Type B pancreatic cell (in vitro differentiated cells): ENCODE measurements around the gene CLDN7. TPM values are rescaled to one million over a fixed set of nuclear protein-coding genes. Genes with fewer than 3 reads are reported as not detected.

Experiments used
- DNase-seq: peaks from one replicate; pipeline ENCODE4 v3.0.0; 2021; ENCODE audit warnings: mixed read lengths; ENCODE audit not compliant: unreplicated experiment; ENCODE audit errors: extremely low spot score
- H3K27ac Mint-ChIP-seq: 2 replicates; pipeline ENCODE4 v1.8.0; 2021; ENCODE audit warnings: mild to moderate bottlenecking, mixed read lengths
- H3K27me3 Mint-ChIP-seq: 2 replicates; pipeline ENCODE4 v1.8.0; 2021; ENCODE audit warnings: mixed read lengths
- H3K36me3 Mint-ChIP-seq: 2 replicates; pipeline ENCODE4 v1.8.0; 2021; ENCODE audit warnings: mixed read lengths
- H3K4me1 Mint-ChIP-seq: one replicate; pipeline ENCODE4 v1.8.0; 2021; ENCODE audit warnings: mixed read lengths; ENCODE audit not compliant: unreplicated experiment
- H3K4me3 Mint-ChIP-seq: 2 replicates; pipeline ENCODE4 v1.8.0; 2021; ENCODE audit warnings: mild to moderate bottlenecking, mixed read lengths
- H3K9me3 Mint-ChIP-seq: 2 replicates; pipeline ENCODE4 v1.8.0; 2021; ENCODE audit warnings: mixed read lengths
- total RNA-seq: library from RNA; stranded (reverse); gene quantifications from 2 replicates; pipeline ENCODE4 v1.2.1, GENCODE V29; 2021; ENCODE audit warnings: low replicate concordance
- TF ChIP-seq, protein P1 (sequence below): fragments of 200-600 bp; sonication (generic); conservative IDR thresholded peaks from 2 replicates; pipeline ENCODE4 v1.5.0; 2021; ENCODE audit warnings: antibody characterized with exemption, mild to moderate bottlenecking

The CLDN7 gene
- total RNA-seq, 1 donor from 2014 or later = 118 TPM

- Mint-ChIP-seq H3K4me1 (peaks cover 19% of the 10 kb centered on the region), H3K27me3 (peaks cover 52% of the 10 kb centered on the region), H3K9me3 (no peaks in the 10 kb centered on the region), H3K27ac (no peak overlapping the region), H3K36me3 (no peaks in the 10 kb centered on the region), H3K4me3 (no peak overlapping the region)
- TF ChIP-seq, protein P1, sequence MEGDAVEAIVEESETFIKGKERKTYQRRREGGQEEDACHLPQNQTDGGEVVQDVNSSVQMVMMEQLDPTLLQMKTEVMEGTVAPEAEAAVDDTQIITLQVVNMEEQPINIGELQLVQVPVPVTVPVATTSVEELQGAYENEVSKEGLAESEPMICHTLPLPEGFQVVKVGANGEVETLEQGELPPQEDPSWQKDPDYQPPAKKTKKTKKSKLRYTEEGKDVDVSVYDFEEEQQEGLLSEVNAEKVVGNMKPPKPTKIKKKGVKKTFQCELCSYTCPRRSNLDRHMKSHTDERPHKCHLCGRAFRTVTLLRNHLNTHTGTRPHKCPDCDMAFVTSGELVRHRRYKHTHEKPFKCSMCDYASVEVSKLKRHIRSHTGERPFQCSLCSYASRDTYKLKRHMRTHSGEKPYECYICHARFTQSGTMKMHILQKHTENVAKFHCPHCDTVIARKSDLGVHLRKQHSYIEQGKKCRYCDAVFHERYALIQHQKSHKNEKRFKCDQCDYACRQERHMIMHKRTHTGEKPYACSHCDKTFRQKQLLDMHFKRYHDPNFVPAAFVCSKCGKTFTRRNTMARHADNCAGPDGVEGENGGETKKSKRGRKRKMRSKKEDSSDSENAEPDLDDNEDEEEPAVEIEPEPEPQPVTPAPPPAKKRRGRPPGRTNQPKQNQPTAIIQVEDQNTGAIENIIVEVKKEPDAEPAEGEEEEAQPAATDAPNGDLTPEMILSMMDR = no peak
- DNase-seq = no peak
Observed at GRCh38 chr17:7292194-7292593, 29.9 kb upstream of the CLDN7 start.

DNA sequence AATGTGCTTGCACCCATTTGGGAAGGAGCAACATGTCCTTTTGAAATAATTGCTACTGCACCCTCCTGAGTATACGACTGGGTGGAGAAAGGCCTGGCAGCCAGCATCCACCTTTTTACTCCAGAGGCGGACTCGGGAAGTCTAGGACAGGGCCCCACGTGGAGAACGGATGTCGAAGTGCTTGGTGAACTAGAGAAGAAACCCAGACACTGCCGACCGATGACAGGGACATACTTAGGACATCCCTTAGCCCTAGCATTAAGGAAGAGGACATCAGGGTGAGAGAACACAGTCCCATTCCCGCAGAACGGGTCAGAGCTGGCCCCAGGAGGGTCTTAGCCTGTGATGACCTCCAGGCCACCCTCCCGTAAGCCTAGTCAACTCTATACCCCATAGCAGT, 28.4 kb upstream of the CLDN7 start:
- Mint-ChIP-seq H3K4me1 (peaks cover 14% of the 10 kb centered on the region), H3K27ac (no peak overlapping the region), H3K9me3 (no peaks in the 10 kb centered on the region), H3K4me3 (no peak overlapping the region), H3K36me3 (no peaks in the 10 kb centered on the region), H3K27me3 (peaks cover 40% of the 10 kb centered on the region)
- TF ChIP-seq, protein P1 = no peak
- DNase-seq = no peak

DNA sequence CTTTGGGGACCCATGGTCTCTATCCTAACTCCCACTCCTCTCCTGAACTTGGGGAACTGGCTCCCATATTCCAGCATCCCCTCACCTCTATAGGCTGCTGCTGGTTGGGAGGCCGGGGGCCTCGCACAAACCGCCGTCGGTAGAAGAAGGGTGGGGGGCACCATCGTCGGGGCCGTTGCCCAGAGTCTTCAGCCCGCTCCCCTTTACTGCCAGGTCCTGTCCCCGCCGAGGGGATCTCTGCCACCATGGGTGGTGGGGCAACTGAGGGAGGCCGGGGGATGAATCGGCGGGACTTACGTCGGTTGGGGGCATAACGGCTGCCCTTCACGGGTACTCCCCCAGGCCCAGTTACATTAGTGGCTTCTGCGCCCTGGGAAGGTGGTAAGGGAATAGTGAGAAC, 27.9 kb upstream of the CLDN7 start:
- Mint-ChIP-seq H3K4me1 (peaks cover 14% of the 10 kb centered on the region), H3K27me3 (peaks cover 36% of the 10 kb centered on the region), H3K4me3 (no peak overlapping the region), H3K9me3 (no peaks in the 10 kb centered on the region), H3K36me3 (no peaks in the 10 kb centered on the region), H3K27ac (no peak overlapping the region)
- DNase-seq = no peak
- TF ChIP-seq, protein P1 = no peak

GRCh38 chr17:7289256-7290032, 27.2 kb upstream of the CLDN7 start:
- Mint-ChIP-seq H3K9me3 (no peaks in the 10 kb centered on the region), H3K27ac (no peak overlapping the region), H3K36me3 (no peaks in the 10 kb centered on the region), H3K4me3 (no peak overlapping the region), H3K4me1 (peaks cover 14% of the 10 kb centered on the region), H3K27me3 (peaks cover 32% of the 10 kb centered on the region)
- TF ChIP-seq, protein P1 = no peak
- DNase-seq = no peak

GRCh38 chr17:7285679-7286078, 23.4 kb upstream of the CLDN7 start:
- H3K9me3 Mint-ChIP-seq = no peaks in the 10 kb centered on the region
- no peak overlapping the region for H3K27ac Mint-ChIP-seq
- no peak overlapping the region for H3K4me3 Mint-ChIP-seq
- TF ChIP-seq, protein P1 = no peak
- H3K36me3 Mint-ChIP-seq = no peaks in the 10 kb centered on the region
- H3K27me3 Mint-ChIP-seq = peaks cover 17% of the 10 kb centered on the region
- H3K4me1 Mint-ChIP-seq = peaks cover 6% of the 10 kb centered on the region
- DNase-seq = no peak
